Smooth muscle cell (in vitro differentiated cells): ENCODE data around the gene TRIM33. TPM values are rescaled to one million over a fixed set of nuclear protein-coding genes. Genes with fewer than 3 reads are reported as not detected.

Experiments
- DNase-seq: peaks from one replicate; lab custom pipeline; 2025; ENCODE audit not compliant: unreplicated experiment; lab: John Stamatoyannopoulos, UW
- H2AFZ ChIP-seq: fragments of 200-600 bp; sonication (generic); 2 replicates; pipeline ENCODE4 v1.6.0; 2016; ENCODE audit warnings: antibody characterized with exemption, low read depth, mild to moderate bottlenecking
- H3F3A ChIP-seq: fragments of 200-600 bp; sonication (generic); 2 replicates; pipeline ENCODE4 v1.6.0; 2017; ENCODE audit warnings: antibody characterized with exemption, low read depth
- H3K27ac ChIP-seq: fragments of 200-600 bp; sonication (generic); 2 replicates; pipeline ENCODE4 v1.5.1; 2016; ENCODE audit warnings: low read depth, mild to moderate bottlenecking
- H3K27me3 ChIP-seq: fragments of 200-600 bp; sonication (generic); 2 replicates; pipeline ENCODE4 v1.6.1; 2016; ENCODE audit warnings: low read depth, mild to moderate bottlenecking
- H3K36me3 ChIP-seq: fragments of 200-600 bp; sonication (generic); 2 replicates; pipeline ENCODE4 v1.5.1; 2016; ENCODE audit warnings: low read depth
- H3K4me1 ChIP-seq: fragments of 200-600 bp; sonication (generic); 2 replicates; pipeline ENCODE4 v1.5.1; 2016; ENCODE audit warnings: low read depth
- H3K4me2 ChIP-seq: fragments of 200-600 bp; sonication (generic); 2 replicates; pipeline ENCODE4 v1.6.0; 2016; ENCODE audit warnings: mild to moderate bottlenecking
- H3K4me3 ChIP-seq: fragments of 200-600 bp; sonication (generic); 2 replicates; pipeline ENCODE4 v1.5.1; 2016; ENCODE audit warnings: mild to moderate bottlenecking
- H3K79me2 ChIP-seq: fragments of 200-600 bp; sonication (generic); 2 replicates; pipeline ENCODE4 v1.6.0; 2016; ENCODE audit warnings: low read depth, mild to moderate bottlenecking
- H3K9ac ChIP-seq: fragments of 200-600 bp; sonication (generic); 2 replicates; pipeline ENCODE4 v1.6.0; 2016; ENCODE audit warnings: low read depth
- H3K9me3 ChIP-seq: fragments of 200-600 bp; sonication (generic); replicated peaks from 2 replicates; pipeline ENCODE4 v1.5.1; 2016; ENCODE audit warnings: low read depth
- H4K20me1 ChIP-seq: fragments of 200-600 bp; sonication (generic); 2 replicates; pipeline ENCODE4 v1.6.0; 2016; ENCODE audit warnings: low read depth
- WGBS: methylation state at CpG from one replicate; pipeline ENCODE4 v1.1.7; 2016; ENCODE audit warnings: low lambda C conversion rate; 5-methylcytosine and 5-hydroxymethylcytosine counted together
- polyA plus RNA-seq: library from polyadenylated mRNA; unstranded; fragments of >200 nt; fragmentation: Nextera tagmentation; extraction: Ambion mirVana; gene quantifications from 2 replicates; pipeline ENCODE4 v1.2.1, GENCODE V29; 2016
- total RNA-seq: library from RNA; depleted of rRNA; stranded (reverse); fragments of >200 nt; gene quantifications from 2 replicates; pipeline ENCODE4 v1.2.3, GENCODE V29; 2014
- TF ChIP-seq, protein P1 (sequence below): fragments of 200-600 bp; sonication (generic); IDR thresholded peaks from 2 replicates; pipeline ENCODE4 v1.5.1; 2017; ENCODE audit warnings: borderline replicate concordance, mild to moderate bottlenecking, antibody characterized with exemption; ENCODE audit not compliant: insufficient read depth, poor library complexity, severe bottlenecking

Gene TRIM33
- total and polyA plus RNA-seq, 2 experiments from 2014 or later: 12.0 to 30.5 TPM

DNA sequence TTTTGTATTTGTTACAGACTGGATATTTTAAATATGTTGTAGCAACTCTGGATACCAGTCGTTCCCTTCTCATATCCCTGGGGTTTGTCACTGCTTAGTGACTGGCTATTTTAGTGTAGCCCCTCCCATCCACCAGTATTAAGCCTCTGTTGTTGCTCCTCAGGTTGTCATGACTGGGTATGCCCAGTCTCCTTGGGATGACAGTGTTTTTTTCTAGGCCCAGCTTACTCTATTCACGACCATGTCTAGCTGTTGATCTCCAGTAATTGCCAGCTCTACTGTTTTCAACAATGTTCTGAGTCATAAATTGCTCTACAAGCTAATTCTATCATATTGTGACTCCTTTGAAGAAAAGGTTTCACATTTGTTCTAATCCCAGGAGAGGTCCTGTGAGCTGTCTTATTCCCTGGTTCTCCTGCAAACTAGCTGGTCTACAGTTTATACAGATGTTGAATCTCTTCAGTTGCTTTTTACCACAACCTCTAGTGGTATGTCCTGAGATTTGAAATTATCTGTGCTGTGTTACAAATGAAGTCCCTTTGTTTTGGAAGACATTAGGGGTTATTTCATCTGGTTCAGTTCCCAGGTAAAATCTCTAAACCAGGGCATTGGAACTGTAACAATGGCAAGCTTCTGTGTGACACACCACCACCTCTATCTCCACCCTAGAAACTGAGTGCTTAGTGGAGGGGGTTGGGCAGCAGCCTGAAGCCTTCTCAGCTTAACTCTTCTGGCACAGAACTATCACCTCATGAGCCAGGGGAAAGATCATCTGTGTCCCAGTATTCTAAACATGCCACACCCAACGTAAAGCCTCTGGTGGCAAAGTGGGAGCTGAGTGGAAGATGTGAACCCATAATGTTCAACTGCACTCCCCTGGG lies 124.6 kb downstream of the TRIM33 start:
- Histone ChIP-seq H4K20me1 (no peaks in the 10 kb centered on the region), H3K27me3 (no peaks in the 10 kb centered on the region), H3F3A (no peaks in the 10 kb centered on the region), H2AFZ (no peak overlapping the region), H3K79me2 (no peaks in the 10 kb centered on the region), H3K36me3 (no peaks in the 10 kb centered on the region), H3K4me3 (no peak overlapping the region), H3K27ac (no peak overlapping the region), H3K9me3 (no peaks in the 10 kb centered on the region), H3K4me2 (no peak overlapping the region), H3K4me1 (no peaks in the 10 kb centered on the region), H3K9ac (no peak overlapping the region)
- DNase-seq: no peak
- WGBS: 79% methylated on average over 3 of the region's 3 CpGs
- TF ChIP-seq, protein P1, sequence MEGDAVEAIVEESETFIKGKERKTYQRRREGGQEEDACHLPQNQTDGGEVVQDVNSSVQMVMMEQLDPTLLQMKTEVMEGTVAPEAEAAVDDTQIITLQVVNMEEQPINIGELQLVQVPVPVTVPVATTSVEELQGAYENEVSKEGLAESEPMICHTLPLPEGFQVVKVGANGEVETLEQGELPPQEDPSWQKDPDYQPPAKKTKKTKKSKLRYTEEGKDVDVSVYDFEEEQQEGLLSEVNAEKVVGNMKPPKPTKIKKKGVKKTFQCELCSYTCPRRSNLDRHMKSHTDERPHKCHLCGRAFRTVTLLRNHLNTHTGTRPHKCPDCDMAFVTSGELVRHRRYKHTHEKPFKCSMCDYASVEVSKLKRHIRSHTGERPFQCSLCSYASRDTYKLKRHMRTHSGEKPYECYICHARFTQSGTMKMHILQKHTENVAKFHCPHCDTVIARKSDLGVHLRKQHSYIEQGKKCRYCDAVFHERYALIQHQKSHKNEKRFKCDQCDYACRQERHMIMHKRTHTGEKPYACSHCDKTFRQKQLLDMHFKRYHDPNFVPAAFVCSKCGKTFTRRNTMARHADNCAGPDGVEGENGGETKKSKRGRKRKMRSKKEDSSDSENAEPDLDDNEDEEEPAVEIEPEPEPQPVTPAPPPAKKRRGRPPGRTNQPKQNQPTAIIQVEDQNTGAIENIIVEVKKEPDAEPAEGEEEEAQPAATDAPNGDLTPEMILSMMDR: no peak

DNA sequence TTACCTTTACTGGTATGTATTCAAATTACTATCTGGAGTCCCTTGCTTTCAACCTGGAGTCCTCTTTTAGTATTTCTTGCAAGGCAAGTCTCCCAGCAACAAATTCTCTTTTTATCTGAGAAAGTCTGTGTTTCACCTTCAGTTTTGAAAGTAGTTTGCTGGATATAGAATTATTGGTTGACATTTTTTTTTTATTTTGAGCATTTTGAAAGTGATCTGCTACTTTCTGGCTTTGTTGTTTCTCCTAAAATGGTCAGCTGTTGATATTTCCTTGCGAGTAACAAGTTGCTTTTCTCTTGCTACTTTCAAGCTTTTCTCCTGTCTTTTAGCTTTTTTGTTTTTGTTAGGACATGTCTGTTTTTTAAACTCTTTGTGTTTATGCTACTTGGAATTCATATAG lies 126.1 kb downstream of the TRIM33 start:
- Histone ChIP-seq H3K4me1 (no peaks in the 10 kb centered on the region), H2AFZ (no peak overlapping the region), H3K4me3 (no peak overlapping the region), H3K36me3 (no peaks in the 10 kb centered on the region), H3K27ac (no peak overlapping the region), H3K27me3 (no peaks in the 10 kb centered on the region), H3K4me2 (no peak overlapping the region), H3F3A (no peaks in the 10 kb centered on the region), H3K9me3 (no peaks in the 10 kb centered on the region), H4K20me1 (no peaks in the 10 kb centered on the region), H3K79me2 (no peaks in the 10 kb centered on the region), H3K9ac (no peak overlapping the region)
- no peak for DNase-seq
- 91% methylated on average over 1 of the region's 1 CpG for whole genome bisulfite sequencing
- TF ChIP-seq, protein P1: no peak

DNA sequence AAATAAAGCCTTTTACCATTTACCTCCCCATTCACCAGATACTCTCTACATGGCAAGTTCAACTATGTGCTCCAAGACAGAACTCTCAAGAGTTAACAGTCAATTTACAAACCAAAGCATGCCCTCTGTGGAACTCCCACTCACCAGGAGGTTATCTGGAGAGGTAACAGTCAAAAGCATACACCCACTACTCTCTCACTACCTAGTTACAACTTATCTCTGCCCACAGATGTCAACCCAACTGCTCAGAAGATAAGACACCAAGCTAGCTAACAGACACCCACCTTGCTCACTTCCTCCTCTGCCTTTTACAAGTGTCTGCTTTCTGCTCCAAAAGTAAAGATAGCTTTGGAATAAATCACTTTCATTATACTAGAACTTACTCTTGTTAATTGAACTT lies 131.0 kb downstream of the TRIM33 start:
- TF ChIP-seq, protein P1: no peak
- H2AFZ ChIP-seq: no peak overlapping the region
- H3K4me2 ChIP-seq: no peak overlapping the region
- no peaks in the 10 kb centered on the region for H3K4me1 ChIP-seq
- H4K20me1 ChIP-seq: no peaks in the 10 kb centered on the region
- no peaks in the 10 kb centered on the region for H3K36me3 ChIP-seq
- no peak overlapping the region for H3K4me3 ChIP-seq
- no peak overlapping the region for H3K9ac ChIP-seq
- no peak overlapping the region for H3K27ac ChIP-seq
- no peaks in the 10 kb centered on the region for H3K27me3 ChIP-seq
- no peaks in the 10 kb centered on the region for H3F3A ChIP-seq
- DNase-seq: no peak
- H3K79me2 ChIP-seq: no peaks in the 10 kb centered on the region
- H3K9me3 ChIP-seq: no peaks in the 10 kb centered on the region

DNA sequence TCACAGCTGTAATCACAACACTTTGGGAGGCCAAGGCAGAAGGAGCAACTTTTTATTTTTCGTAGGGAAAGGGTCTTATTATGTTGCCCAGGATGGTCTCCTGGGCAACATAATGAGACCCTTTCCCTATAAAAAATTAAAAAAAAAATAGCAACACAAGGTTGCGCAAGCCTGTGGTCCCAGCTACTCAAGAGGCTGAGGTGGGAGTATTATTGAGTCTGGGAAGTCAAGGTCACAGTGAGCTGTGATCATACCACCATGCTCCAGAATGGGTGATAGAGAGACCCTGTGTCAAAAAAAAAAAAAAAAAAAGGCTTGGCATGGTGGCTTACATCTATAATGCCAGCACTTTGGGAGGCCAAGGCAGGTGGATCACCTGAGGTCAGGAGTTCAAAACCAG lies 131.6 kb downstream of the TRIM33 start:
- Histone ChIP-seq H4K20me1 (no peaks in the 10 kb centered on the region), H3K4me2 (no peak overlapping the region), H3K27me3 (no peaks in the 10 kb centered on the region), H2AFZ (no peak overlapping the region), H3K36me3 (no peaks in the 10 kb centered on the region), H3K79me2 (no peaks in the 10 kb centered on the region), H3K4me1 (no peaks in the 10 kb centered on the region), H3K9me3 (no peaks in the 10 kb centered on the region), H3K4me3 (no peak overlapping the region), H3K27ac (no peak overlapping the region), H3K9ac (no peak overlapping the region), H3F3A (no peaks in the 10 kb centered on the region)
- TF ChIP-seq, protein P1: no peak
- WGBS: 92% methylated on average over 2 of the region's 2 CpGs
- no peak for DNase-seq
